Measurements from ENCODE around the gene CA14. TPM values are rescaled to one million over a fixed set of nuclear protein-coding genes. Genes with fewer than 3 reads are reported as not detected.
A peak's percentile ranks its signal among the peaks of the same experiment; 100 is the strongest.

Gene CA14
- polyA plus RNA-seq, 1 of the 3 experiments (the other 2 are of a cell fraction), result 0.08 TPM

DNA sequence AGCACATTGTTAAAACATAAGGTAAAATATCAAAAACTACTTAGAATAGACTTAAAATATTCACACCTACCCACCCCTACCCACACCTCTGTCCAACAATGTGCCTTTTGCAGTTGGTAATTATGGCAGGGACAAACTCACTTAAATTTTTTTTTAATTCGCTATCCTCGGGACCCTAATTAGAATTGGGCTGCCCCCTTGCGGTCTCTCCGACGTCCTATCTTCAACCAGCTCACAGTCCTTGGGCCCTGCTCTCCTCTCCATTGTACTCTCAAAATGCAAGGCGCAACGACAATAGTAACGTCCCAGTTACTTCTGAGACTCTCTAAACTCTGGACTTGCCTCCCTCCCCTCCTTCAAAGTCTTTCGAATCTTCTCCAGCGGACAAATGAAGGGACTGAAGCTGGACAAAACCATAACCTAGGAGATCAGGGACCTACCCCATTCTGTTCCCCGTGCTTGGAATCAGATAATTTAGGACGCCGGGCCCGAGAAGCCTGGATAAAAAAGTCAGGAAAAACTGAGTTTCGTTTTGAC is 23.7 kb downstream of the CA14 start:
- Histone ChIP-seq H3K79me2 (ENCODE audit: insufficient read depth) (no peaks in the 10 kb centered on the region; the same call in 1 of the 2 replicates), H3K9me3 (no peaks in the 10 kb centered on the region), H3K4me1 (ENCODE audit: control insufficient read depth in 1 of 2, insufficient read depth in 2 of 2, low read depth in 1 of 2, low read length in 1 of 2) (peaks cover 4 to 14% of the 10 kb centered on the region in 2 experiments; a peak in 1 of 4 replicates), H3K9me2 (no peaks in the 10 kb centered on the region), H3K9ac (peak overlapping the region; percentile 68), H3K27ac (ENCODE audit: low read depth in 2 of 2, low read length in 1 of 2) (peak overlapping the region in 1 of 2 experiments; percentile 68; a peak in 2 of 4 replicates), H4K20me1 (ENCODE audit: insufficient read depth) (no peaks in the 10 kb centered on the region), H3K27me3 (ENCODE audit: insufficient read depth) (no peaks in the 10 kb centered on the region), H3F3A (replicated peaks; ENCODE audit: insufficient read depth) (peaks cover 5% of the 10 kb centered on the region), H3K4me2 (peak overlapping the region; percentile 64), H3K36me3 (replicated peaks in 1 of 2; ENCODE audit: control insufficient read depth in 1 of 2, insufficient read depth in 2 of 2, low read length in 1 of 2) (no peaks in the 10 kb centered on the region), H2AFZ (ENCODE audit: low read depth) (peak overlapping the region; percentile 93), H3K4me3 (ENCODE audit: low read depth in 2 of 2, low read length in 1 of 2) (peak overlapping the region; percentile 29 to 45)
- TF ChIP-seq TEAD4 (IDR thresholded peaks at IDR 0.05; ENCODE audit: borderline replicate concordance, insufficient read depth) (no peak), RAD21 (IDR thresholded peaks at IDR 0.05; ENCODE audit: low read length) (peak; percentile 60), SMC3 (IDR thresholded peaks at IDR 0.05; ENCODE audit: low read depth, low read length) (peak; percentile 52)
- TF ChIP-seq, protein P1, sequence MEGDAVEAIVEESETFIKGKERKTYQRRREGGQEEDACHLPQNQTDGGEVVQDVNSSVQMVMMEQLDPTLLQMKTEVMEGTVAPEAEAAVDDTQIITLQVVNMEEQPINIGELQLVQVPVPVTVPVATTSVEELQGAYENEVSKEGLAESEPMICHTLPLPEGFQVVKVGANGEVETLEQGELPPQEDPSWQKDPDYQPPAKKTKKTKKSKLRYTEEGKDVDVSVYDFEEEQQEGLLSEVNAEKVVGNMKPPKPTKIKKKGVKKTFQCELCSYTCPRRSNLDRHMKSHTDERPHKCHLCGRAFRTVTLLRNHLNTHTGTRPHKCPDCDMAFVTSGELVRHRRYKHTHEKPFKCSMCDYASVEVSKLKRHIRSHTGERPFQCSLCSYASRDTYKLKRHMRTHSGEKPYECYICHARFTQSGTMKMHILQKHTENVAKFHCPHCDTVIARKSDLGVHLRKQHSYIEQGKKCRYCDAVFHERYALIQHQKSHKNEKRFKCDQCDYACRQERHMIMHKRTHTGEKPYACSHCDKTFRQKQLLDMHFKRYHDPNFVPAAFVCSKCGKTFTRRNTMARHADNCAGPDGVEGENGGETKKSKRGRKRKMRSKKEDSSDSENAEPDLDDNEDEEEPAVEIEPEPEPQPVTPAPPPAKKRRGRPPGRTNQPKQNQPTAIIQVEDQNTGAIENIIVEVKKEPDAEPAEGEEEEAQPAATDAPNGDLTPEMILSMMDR (IDR thresholded peaks at IDR 0.05), result peak; percentile 74
- DNase-seq, result peak; percentile 50
- CTCF ChIA-PET, result interaction anchor here (0.7 to 6.2 kb wide), 12 partner anchors 9 to 280 kb away, joined by 3 to 110 read pairs (median 4); partner anchors contain the start of genes APH1A, C1orf54 and CA14
- POLR2A ChIA-PET, result interaction anchor here (0.9 kb wide), 1 partner anchor 25 kb away, joined by 3 read pairs; no protein-coding TSS in a partner anchor
- WGBS (ENCODE audit: low lambda C conversion rate), result 24% methylated on average over 15 of the region's 15 CpGs

DNA sequence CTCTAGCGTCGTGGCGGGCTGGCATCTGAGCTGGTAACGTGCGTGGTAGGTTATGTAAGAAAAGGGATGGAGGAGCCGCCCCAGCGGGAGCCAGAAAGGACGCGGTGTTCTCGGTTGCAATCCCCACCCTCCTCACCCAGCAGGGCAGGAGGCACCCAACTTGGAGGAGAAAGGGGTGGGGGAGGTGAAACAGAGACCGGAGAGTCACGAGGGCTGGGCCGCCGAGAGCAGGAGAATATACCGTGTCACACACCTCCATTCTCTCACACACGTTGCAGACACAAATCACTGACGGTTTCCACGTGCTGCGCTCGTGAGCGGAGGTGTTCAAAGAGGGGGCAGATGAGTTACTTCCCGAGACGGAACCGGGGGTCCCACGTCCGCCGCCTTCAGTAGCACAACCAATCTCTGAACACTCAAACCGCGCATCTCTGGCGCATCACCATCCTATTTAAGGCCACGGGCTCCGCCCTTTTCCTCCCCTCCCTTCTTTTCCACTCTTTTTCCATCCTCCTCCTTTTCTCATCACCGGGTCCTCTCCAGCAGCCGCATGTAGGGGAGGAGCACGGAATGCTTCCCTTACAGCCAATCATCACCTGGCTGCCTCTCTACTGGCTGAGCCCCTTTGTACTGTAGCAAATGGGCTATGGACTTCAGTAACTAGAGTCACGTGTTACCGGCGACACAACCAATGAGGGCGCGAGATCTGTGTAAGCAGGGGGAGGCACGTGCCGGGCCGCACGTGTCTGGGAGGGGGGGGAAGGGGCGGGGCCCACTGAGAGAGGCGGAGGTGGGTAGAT is 24.4 kb downstream of the CA14 start, which contains the start of gene CIART:
Gene CIART (plus strand): TSS at position 797 of the 800 bp plus-strand sequence. CDS start 714 bp downstream, outside the sequence.
- WGBS (ENCODE audit: low lambda C conversion rate), result 40% methylated on average over 46 of the region's 46 CpGs
- no peaks in the 10 kb centered on the region for H3K36me3 ChIP-seq (replicated peaks in 1 of 2; ENCODE audit: control insufficient read depth in 1 of 2, insufficient read depth in 2 of 2, low read length in 1 of 2)
- peaks cover 5% of the 10 kb centered on the region for H3F3A ChIP-seq (replicated peaks; ENCODE audit: insufficient read depth)
- POLR2A ChIA-PET, result interaction anchor here (0.5 to 0.9 kb wide), 3 partner anchors 9 to 189 kb away, joined by 3 to 5 read pairs (median 3); no protein-coding TSS in a partner anchor
- H3K4me2 ChIP-seq, result peak within 1 kb of the TSS; percentile 64
- peak within 1 kb of the TSS in 1 of 2 experiments; percentile 68; a peak in 2 of 4 replicates for H3K27ac ChIP-seq (ENCODE audit: low read depth in 2 of 2, low read length in 1 of 2)
- peak; percentile 83 for DNase-seq
- peak within 1 kb of the TSS; percentile 93 for H2AFZ ChIP-seq (ENCODE audit: low read depth)
- H3K4me3 ChIP-seq (ENCODE audit: low read depth in 2 of 2, low read length in 1 of 2), result peak within 1 kb of the TSS; percentile 29 to 52
- no peaks in the 10 kb centered on the region for H4K20me1 ChIP-seq (ENCODE audit: insufficient read depth)
- no peaks in the 10 kb centered on the region; the same call in 1 of the 2 replicates for H3K79me2 ChIP-seq (ENCODE audit: insufficient read depth)
- CTCF ChIA-PET, result interaction anchor here (0.7 to 6.2 kb wide), 12 partner anchors 9 to 279 kb away, joined by 3 to 110 read pairs (median 4); partner anchors contain the start of genes APH1A, C1orf54 and CA14
- peaks cover 4 to 14% of the 10 kb centered on the region in 2 experiments; a peak in 1 of 4 replicates for H3K4me1 ChIP-seq (ENCODE audit: control insufficient read depth in 1 of 2, insufficient read depth in 2 of 2, low read depth in 1 of 2, low read length in 1 of 2)
- no peaks in the 10 kb centered on the region for H3K27me3 ChIP-seq (ENCODE audit: insufficient read depth)
- H3K9me2 ChIP-seq, result no peaks in the 10 kb centered on the region
- peak within 1 kb of the TSS; percentile 68 for H3K9ac ChIP-seq
- TF ChIP-seq, protein P2, sequence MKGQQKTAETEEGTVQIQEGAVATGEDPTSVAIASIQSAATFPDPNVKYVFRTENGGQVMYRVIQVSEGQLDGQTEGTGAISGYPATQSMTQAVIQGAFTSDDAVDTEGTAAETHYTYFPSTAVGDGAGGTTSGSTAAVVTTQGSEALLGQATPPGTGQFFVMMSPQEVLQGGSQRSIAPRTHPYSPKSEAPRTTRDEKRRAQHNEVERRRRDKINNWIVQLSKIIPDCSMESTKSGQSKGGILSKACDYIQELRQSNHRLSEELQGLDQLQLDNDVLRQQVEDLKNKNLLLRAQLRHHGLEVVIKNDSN (IDR thresholded peaks at IDR 0.05; ENCODE audit: borderline replicate concordance, low read depth), result peak; percentile 82
- TF ChIP-seq POLR2AphosphoS5 (IDR thresholded peaks at IDR 0.05; ENCODE audit: low read depth, low read length), result 0 out of 2 replicates have a peak, but pooled peaks have one; percentile 5
- no peak for TF ChIP-seq FOXJ3 (CRISPR knock-in tag; IDR thresholded peaks at IDR 0.05)
- 0 out of 2 replicates have a peak, but pooled peaks have one; percentile 52 for TF ChIP-seq RFX5 (IDR thresholded peaks at IDR 0.05; ENCODE audit: low read length)
- TF ChIP-seq MXI1 (IDR thresholded peaks at IDR 0.05; ENCODE audit: low read depth, low read length), result 0 out of 2 replicates have a peak, but pooled peaks have one; percentile 3
- TF ChIP-seq YY1 (IDR thresholded peaks at IDR 0.05; ENCODE audit: low read depth), result no peak
- no peaks in the 10 kb centered on the region for H3K9me3 ChIP-seq
